HG02623 (cell line): ENCODE measurements around the gene TEN1.

Experiments
- ATAC-seq: cut with Tn5 transposase; IDR thresholded peaks from one replicate; pipeline ENCODE4 v1.9.1; 2021; ENCODE audit warnings: moderate library complexity; ENCODE audit not compliant: unreplicated experiment

Gene TEN1

DNA sequence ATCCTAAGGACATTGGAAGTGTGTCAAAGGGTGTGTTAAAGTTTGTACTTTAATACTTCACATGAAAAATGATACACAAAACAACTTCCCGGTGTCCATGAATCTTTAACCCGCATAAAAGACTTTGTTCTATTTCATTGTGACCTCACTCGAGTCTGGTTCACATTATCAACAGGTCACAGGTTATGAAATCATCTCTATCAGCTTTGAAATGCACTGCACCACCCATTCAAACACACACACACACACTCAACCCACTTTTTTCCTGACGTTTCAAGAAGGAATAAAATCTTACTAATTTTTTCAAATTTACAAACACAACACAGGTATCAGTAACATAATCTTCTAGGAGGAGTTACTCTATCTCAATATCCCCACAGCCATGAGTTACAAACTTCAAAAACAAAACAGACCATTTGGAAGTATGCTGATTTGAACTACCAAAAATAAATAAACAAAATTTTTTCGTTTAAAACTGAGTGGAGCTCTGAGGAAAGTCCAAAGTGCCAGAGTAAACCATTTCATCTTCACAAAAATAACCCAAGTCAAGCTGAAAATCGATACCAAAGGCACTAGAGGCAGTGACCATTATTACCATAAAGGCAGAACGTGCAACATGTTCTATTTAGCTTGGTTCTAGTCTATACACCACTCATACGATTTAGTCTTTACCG lies 2.7 kb upstream of the TEN1 start:
- no peak for ATAC-seq

DNA sequence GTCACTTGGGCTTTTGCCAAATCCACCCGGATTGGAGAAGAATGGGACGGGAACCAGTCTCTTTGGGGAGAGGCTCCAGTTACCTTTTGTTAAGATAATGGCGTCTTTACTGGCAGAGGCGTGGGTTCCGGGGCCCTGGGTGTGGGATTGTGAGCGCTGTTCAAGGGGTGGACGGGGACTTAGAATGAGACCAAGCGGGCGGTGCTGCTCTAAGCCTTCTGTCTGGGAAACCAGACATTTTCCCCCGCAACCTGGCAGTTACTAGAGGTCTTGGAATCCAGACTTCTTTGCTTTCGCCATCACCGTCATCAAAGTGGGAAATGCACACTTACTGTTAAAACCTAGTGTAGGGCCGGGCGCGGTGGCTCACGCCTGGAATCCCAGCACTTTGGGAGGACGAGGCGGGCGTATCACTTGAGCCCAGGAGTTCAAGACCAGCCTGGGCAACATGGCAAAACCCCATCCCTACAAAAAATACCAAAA lies 706 bp downstream of the TEN1 start:
- peak; percentile 10 for ATAC-seq

DNA sequence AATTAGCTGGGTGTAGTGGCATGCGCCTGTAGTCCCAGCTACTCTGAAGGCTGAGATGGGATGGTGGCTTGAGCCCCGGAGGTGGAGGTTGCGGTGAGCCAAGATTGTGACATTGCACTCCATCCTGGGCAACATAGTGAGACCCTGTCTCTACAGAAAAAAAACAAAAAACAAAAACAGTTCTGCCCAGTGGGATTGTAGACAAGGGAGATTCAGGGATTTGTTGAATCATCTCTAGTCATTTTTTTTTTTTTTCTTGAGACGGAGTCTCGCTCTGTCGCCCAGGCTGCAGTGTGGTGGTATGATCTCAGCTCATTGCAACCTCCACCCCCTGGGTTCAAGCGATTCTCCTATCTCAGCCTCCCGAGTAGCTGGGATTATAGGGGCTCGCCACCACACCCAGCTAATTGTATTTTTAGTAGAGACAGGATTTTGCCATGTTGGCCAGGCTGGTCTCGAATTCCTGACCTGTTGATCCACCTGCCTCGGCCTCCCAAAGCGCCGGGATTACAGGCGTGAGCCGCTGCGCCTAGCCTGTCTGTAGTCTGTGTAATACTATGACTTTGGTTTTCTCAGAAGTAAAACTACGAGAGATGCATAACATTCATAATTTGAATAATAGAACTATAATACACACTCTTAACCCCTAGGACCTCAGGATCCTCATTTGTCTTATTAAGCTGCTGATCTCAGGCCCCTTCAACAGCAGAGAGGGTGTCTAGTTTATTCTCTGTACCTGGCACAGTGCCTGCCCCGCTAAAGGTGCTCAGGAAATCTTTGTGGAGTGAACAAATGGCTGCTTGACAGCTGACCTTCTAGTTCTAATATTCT lies 1.4 kb downstream of the TEN1 start:
- ATAC-seq, result no peak

DNA sequence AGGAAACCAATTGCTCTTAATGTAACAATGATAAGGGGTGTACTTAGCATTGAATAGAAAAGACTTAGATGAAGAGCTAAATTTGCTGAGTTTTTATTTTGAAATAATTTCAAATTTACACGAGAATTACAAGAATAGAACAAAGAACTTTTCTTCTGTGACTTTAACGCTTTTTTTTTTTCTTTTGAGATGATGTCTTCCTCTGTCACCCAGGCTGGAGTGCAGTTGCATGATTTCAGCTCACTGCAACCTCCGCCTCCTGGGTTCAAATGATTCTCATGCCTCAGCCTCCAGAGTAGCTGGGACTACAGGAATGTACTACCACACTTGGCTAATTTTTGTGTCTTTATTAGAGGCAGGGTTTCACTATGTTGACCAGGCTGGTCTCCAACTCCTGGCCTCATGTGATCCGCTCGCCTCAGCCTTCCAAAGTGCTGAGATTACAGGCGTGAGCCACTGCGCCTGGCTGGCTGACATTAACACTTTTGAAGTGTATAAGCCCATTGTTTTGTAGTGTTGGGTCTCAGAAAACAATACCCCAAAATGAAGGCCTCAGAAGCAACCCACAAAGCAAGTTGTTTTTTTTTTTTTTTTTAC lies 2.1 kb downstream of the TEN1 start:
- ATAC-seq, result no peak

DNA sequence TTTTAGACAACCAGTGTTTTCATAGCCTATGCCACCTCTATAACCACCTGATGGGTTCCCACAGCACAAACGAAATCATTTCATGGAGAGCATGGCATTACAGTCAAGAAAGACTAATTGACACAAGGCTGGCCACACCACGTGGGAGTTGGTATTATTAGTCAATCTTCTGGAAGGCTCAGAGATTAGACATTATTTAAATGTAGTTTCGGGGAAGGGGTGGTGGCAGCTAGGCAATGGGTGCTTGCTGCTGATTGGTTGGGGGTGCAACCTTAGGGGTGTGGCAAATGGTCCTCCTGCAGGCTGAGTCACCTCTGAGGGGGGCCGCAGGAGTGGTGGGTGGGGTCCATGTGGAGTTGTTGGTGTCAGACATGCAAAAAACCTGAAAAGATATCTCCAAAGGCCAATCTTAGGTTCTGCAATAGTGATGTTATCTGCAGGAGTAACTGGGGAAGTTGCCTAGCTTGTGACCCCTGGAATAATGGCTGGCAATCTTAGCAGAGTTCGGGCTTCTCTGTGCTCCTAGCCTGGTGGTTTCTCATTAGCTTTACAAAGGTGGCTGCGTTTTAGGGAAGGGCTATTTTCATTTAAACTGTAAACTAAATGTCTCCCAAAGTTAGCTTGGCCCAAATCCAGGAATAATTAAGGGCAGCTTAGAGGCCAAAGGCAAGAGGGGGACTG lies 4.6 kb downstream of the TEN1 start:
- ATAC-seq, result no peak

DNA sequence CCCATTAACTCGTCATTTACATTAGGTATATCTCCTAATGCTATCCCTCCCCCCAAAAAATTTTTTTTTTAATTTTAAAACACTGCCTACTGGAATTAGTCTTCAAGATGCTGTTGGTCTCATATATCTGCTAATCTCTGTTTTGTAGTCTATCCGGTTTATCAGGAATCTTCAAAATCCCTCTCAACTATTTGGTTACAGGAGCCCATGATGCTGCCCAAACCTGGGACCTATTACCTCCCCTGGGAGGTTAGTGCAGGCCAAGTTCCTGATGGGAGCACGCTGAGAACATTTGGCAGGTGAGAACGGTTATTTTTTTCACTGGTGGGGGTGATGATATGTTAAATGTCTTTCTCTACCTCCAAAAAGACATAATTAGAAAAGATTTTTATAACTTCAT lies 6.9 kb downstream of the TEN1 start:
- ATAC-seq, result no peak

DNA sequence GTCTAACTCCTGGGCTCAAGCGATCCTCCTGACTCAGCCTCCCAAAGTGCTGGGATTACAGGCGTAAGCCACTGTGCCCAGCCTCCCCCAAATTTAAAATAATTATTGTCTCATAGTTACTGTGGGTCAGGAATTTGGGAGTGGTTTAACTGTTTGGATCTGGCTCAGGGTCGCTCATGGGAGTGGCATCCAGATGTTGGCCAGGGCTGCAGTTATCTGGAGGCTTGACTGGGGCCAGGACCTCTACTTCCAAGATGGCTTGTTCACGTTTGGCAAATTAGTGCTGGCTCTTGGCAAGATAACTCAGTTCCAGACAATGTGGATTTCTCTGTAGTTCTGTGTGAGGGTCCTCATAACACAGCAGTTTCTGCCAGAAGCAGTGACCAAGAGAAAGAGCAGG lies 8.0 kb downstream of the TEN1 start:
- ATAC-seq, result no peak

DNA sequence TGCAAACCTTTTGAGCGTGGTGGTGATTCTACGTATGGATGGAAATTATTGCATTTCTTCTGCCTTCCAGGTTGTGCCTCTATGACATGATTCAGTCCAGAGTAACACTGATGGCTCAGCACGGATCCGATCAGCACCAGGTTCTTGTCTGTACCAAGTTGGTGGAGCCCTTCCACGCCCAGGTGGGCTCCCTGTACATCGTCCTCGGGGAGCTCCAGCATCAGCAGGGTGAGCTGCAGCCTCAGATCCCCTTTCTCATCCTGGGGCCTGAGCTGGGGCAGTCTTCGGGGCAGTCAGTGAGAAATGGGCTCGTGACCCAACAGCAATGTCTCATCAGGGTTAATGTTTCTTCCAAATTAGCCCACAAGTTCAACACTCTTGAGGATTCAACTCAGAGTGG lies 12.4 kb downstream of the TEN1 start:
- no peak for ATAC-seq

DNA sequence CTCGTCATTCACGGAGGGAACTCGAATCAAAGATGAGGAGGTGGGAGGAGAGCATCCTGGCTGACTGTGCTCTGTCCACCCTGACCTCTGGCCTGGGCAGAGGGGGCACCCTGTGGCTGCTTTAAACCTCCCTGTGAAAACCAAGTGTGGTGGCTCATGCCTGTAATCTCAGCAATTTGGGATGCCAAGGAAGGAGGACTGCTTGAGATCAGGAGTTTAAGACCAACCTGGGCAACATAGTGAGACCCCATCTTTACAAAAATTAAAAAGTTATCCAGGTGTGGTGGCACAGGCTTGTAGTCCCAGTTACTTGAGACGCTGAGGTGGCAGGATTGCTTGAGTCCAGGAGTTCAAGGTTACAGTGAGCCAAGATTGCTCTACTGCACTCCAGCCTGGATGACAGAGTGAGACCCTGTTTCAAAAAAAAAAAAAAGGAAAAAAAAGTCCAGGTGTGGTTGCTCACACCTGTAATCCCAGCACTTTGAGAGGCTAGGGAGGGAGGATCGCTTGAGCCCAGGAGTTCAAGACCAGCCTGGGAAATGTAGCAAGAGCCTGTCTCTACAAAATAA lies 15.8 kb downstream of the TEN1 start:
- no peak for ATAC-seq

DNA sequence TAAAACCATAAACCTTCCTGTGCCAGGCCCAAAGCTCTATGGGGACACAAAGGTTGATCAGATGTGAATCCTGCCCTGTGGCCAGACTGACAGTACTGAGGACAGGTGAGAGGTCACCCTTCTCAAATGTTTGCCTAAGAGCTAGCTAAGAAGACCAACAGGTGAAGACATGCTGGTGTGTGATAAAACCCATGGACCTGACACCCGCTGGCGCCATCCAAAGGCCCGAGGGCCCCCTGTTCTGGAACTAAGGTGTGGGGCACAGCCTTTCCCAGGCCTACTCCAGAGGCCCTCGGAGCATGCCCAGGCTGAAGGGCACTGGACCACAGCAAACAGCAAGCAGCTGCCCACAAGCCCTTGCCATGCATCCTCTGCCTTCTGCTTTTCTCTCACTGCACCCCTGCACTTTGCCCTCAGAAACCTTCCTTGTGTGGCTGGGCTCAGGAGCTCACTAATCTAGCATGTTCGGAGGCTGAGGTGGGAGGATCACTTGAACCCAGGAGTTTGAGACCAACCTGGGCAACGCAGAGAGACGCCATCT lies 16.4 kb downstream of the TEN1 start:
- no peak for ATAC-seq

DNA sequence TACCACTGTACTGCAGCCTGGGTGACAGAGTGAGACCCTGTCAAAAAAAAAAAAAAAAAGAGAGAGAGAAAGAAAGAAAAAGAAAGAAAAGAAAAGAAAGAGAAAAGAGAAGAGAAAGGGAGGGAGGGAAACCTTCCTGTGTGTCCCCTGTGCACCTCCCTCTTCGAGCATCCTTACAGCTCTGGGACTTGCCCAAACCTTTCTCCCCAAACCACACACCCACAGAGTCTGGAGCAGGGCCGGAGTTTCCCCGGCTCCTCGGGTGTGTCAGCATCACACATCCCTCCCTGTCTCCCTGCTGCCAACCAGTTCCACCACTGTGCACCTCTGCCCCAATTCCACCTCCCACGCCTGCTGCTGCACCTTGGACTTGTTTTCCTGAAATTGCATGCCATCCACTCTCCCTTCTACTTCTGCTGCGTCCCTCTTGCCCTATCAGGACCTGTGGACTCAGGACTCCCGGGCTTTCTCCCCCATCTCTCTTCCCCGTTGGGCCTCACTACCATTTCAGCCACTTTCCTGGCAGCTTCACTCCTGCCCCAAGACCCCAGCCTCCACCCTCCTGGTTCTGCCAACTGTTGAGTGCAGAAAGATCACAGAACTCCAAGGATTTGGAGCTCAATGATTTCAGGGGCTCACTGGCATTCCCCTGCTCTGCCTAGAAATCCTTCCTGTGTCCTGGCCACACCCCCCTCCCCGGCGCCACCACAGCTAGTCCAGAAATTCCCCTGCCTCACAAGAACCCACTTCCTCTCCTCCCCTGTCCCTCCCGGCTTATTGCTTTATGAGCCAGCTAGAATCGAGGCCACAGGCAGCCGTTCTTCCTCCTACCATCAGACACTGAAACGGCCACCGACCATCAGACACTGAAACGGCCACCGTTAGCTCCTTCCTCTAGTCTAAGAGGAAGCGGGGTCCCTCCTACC lies 17.9 kb downstream of the TEN1 start:
- ATAC-seq, result no peak

DNA sequence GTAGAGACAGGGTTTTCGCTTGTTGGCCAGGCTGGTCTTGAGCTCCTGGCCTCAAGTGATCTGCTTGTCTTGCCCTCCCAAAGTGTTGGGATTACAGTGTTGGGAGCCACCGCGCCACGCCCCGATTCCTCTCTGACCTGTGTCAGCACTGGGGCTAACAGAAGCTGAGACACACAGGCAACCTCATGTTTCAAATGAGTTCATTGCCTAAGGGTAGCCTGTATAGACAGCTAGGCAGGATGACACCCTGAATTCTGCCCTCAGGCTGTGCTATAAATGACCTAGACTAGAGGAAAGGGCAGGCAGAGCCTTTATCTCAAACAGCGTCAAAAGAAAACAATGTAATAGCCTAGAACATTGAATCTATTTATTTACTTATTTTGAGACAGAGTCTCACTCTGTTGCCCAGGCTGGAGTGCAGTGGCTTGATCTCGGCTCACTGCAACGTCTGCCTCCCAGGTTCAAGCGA lies 19.3 kb downstream of the TEN1 start:
- ATAC-seq, result no peak

DNA sequence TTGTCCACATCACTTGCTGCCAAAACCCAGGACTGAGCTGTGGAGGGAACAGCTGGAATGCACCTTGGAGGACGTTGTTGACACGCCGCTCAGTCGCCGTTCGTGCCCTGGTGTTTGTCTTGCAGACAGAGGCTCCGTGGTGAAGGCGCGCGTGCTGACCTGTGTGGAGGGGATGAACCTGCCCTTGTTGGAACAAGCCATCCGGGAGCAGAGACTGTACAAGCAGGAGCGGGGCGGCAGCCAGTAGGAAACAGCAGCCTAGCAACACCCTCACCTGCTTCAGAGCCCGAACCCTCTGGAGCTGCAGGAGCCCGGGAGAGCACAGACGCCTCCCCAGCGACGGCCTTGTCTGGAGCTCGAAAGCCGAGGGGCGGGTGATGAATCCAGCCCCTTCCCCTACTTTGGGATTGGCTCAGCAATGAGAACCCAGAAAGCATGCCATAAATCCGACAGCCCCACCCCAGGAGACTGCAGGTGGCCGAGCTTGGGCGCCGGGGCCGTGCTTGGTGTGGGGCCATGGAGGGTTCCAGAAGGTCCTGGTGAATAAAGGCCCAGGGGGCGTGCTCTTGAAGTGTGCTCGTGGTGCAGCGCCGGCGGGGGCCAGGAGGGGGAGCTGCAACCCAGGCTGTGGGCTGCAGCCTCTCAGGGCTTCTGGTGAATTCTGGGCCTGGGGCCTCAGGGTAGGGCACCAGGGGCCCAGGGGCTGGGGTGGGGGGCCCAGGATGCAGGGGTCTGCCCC lies 21.1 kb downstream of the TEN1 start:
- ATAC-seq, result no peak

DNA sequence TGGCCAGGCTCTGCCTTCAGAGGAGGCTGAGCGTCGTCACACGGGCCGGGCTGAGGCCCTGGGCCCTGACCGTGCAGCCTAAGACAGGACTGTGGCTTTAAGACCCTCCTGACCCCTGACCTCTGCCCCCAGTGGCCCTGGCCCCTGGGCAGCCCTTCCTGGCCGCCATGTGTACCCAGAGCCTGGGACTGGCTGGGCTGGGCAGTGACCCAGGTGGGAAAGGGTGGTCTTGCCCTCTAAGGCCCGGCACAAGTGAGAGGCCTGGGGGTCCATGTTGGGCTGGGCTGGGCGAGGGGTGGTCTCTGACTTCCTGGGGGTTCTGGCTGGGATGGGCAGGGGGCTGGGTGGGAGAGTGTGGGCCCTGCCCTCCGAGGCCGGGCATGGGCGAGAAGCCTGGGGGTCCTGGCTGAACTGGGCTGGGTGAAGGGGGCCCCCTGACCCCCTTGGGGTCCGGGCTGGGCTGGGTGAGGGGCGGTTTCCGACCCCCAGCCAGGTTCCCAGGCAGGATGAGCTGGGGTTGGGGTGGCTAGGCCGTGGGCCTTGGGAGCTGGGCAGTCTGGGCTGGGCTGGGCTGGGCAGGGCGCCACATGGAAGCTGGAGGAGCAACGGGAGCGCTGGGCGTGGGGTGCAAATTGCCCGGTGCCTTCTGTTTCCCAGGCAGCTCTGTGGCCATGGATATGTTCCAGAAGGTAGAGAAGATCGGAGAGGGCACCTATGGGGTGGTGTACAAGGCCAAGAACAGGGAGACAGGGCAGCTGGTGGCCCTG lies 21.9 kb downstream of the TEN1 start, which contains the start of gene CDK3:
TSS of gene CDK3 (plus strand) at position 101 of the 767 bp plus-strand sequence. CDS start at position 672, 571 bp downstream.
- ATAC-seq, result no peak

DNA sequence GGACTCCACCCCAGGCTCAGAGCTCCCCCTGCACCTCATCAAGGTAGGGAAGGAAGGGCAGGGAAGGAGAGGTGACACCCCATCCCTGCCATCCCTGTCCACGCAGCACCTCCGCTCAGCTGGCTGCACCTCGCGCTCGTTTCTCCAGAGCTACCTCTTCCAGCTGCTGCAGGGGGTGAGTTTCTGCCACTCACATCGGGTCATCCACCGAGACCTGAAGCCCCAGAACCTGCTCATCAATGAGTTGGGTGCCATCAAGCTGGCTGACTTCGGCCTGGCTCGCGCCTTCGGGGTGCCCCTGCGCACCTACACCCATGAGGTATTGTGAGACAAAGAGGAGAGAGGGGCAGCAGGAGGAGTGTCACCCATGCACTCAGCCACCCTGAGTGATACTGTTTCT lies 23.1 kb downstream of the TEN1 start:
- ATAC-seq, result no peak

DNA sequence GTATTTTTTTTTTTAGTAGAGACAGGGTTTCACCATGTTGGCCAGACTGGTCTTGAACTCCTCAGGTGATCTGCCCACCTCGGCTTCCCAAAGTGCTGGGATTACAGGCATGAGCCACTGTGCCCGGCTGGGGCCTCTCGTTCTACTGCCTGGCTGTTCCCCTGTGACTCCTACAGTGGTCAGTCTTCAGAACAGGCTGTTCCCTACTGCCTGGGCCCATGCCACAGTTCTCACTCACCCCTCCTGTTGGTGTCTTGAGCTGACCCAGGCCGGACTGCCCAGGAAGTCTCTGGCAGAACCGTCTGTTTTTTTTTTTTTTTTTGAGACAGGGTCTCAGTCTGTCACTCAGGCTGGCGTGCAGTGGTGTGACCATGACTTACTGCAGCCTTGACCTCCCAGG lies 24.9 kb downstream of the TEN1 start:
- ATAC-seq, result no peak

DNA sequence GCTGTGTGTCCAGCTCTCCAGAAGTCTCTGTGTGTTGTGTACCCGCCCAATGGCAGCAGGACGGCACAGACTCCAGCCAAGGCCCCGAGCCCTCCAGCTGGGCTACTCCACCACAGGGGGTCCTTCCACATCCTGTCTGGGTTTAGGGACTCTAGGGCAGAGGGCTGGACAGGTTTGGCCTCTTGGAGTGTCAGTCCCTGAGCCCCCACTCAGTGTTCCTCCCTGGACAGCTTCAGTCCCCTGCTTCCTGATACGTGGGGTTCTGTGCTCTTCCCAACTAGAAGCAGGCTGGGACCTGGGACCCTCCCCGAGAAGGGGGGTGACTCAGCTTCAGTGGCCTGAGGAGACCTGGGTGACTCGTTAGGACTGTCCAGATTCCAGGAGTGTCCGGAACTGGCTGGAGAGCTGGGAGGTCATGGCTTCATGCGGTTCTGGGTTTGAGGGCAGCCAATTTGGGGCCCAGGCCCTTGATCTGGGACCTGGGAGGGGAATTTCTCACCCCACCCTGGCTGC lies 25.8 kb downstream of the TEN1 start:
- no peak for ATAC-seq
